Fibroblast of villous mesenchyme (primary cell): ENCODE measurements around the gene TTYH1. TPM values are rescaled to one million over a fixed set of nuclear protein-coding genes. Genes with fewer than 3 reads are reported as not detected.

Experiments used
- DNase-seq: peaks from one replicate; pipeline ENCODE4 v3.0.0-alpha.2; 2010; ENCODE audit warnings: low read depth
- H3K4me3 ChIP-seq: 2 replicates; pipeline ENCODE4 v1.5.1; 2011; ENCODE audit warnings: low read depth, mild to moderate bottlenecking, low read length
- CTCF ChIP-seq: IDR thresholded peaks from 2 replicates; pipeline ENCODE4 v1.5.1; 2012; ENCODE audit warnings: low read depth, mild to moderate bottlenecking, low read length; ENCODE audit not compliant: insufficient read depth
- total RNA-seq: library from RNA; depleted of rRNA; stranded (reverse); fragments of >200 nt; gene quantifications from 2 replicates; pipeline ENCODE4 v1.2.3, GENCODE V29; 2012

The TTYH1 gene
- total RNA-seq, 1 donor, result not detected

- DNase-seq, result peak; percentile 49
- TF ChIP-seq CTCF, result peak; percentile 8
- peak overlapping the region; percentile 50 for H3K4me3 ChIP-seq
These were observed 15.3 kb downstream of the TTYH1 start for GRCh38 chr19:54430306-54431254.

GRCh38 chr19:54431255-54431838, 16.1 kb downstream of the TTYH1 start:
- no peak for TF ChIP-seq CTCF
- DNase-seq, result peak; percentile 12

GRCh38 chr19:54432144-54432738, 17.0 kb downstream of the TTYH1 start:
- no peak for DNase-seq
- H3K4me3 ChIP-seq, result no peak overlapping the region
- TF ChIP-seq CTCF, result no peak

More at GRCh38 chr19:54431255-54431838, 16.1 kb downstream of the TTYH1 start:
- no peak overlapping the region for H3K4me3 ChIP-seq

- no peak overlapping the region for H3K4me3 ChIP-seq
- no peak for DNase-seq
- TF ChIP-seq CTCF, result no peak
These were observed 18.4 kb downstream of the TTYH1 start for GRCh38 chr19:54433697-54434096.

GRCh38 chr19:54434112-54434872, 19.0 kb downstream of the TTYH1 start:
- no peak for DNase-seq
- TF ChIP-seq CTCF, result no peak
- H3K4me3 ChIP-seq, result no peak overlapping the region

GRCh38 chr19:54434873-54435214, 19.6 kb downstream of the TTYH1 start:
- DNase-seq, result no peak
- TF ChIP-seq CTCF, result no peak
- no peak overlapping the region for H3K4me3 ChIP-seq
